Measurements from ENCODE around the gene WDFY4.

The WDFY4 gene

GRCh38 chr10:49001870-49002672 lies 317.4 kb downstream of the WDFY4 start:
- FAIRE-seq: no peak

GRCh38 chr10:49005270-49005669 lies 320.6 kb downstream of the WDFY4 start:
- DNase-seq (ENCODE audit: insufficient read length, low spot score): no peak
- no peak for FAIRE-seq
- no peak for TF ChIP-seq CTCF (IDR thresholded peaks at IDR 0.05; ENCODE audit: insufficient read depth, missing control alignments)

More at GRCh38 chr10:49001870-49002672, 317.4 kb downstream of the WDFY4 start:
- TF ChIP-seq CTCF (IDR thresholded peaks at IDR 0.05; ENCODE audit: insufficient read depth, missing control alignments): no peak
- DNase-seq (ENCODE audit: insufficient read length, low spot score): no peak

GRCh38 chr10:49007129-49007528 lies 322.5 kb downstream of the WDFY4 start:
- DNase-seq (ENCODE audit: insufficient read length, low spot score) (no peak), FAIRE-seq (no peak)
- TF ChIP-seq CTCF (IDR thresholded peaks at IDR 0.05; ENCODE audit: insufficient read depth, missing control alignments): no peak

GRCh38 chr10:49008091-49008490 lies 323.4 kb downstream of the WDFY4 start:
- DNase-seq (ENCODE audit: insufficient read length, low spot score) (no peak), FAIRE-seq (no peak)
- TF ChIP-seq CTCF (IDR thresholded peaks at IDR 0.05; ENCODE audit: insufficient read depth, missing control alignments): no peak

GRCh38 chr10:49008505-49009198 lies 324.0 kb downstream of the WDFY4 start:
- no peak for FAIRE-seq
- DNase-seq (ENCODE audit: insufficient read length, low spot score): no peak
- TF ChIP-seq CTCF (IDR thresholded peaks at IDR 0.05; ENCODE audit: insufficient read depth, missing control alignments): no peak

GRCh38 chr10:49009199-49009979 lies 324.7 kb downstream of the WDFY4 start:
- DNase-seq (ENCODE audit: insufficient read length, low spot score) (no peak), FAIRE-seq (no peak)
- TF ChIP-seq CTCF (IDR thresholded peaks at IDR 0.05; ENCODE audit: insufficient read depth, missing control alignments): no peak
